A549 (cell line): ENCODE results near the gene NDUFB4. TPM values are rescaled to one million over a fixed set of nuclear protein-coding genes. Genes with fewer than 3 reads are reported as not detected.
A peak's percentile ranks its signal among the peaks of the same experiment; 100 is the strongest.

Source experiments
- ATAC-seq, 2 experiments: fragments of 200-7000 bp in 1 of 2; fragments of >200 bp in 1 of 2; cut with Nextera tagmentation in 1 of 2; cut with Tn5 transposase in 1 of 2; 3 replicates each; pipeline versions ENCODE4 v1.8.0 to v1.9.1; 2018 to 2020; ENCODE audit warnings: mild to moderate bottlenecking in 1 of 2, moderate library complexity in 1 of 2
- CTCF ChIA-PET: fragments of 300-600 bp; sonication (Branson Sonifier 250); formaldehyde crosslinking; extraction: SDS; loops from one replicate; lab custom pipeline; 2021; ENCODE audit warnings: antibody characterized with exemption, inconsistent platforms; lab: Yijun Ruan, JAX
- POLR2A ChIA-PET: fragments of 350-600 bp; formaldehyde crosslinking; extraction: SDS; loops from one replicate; lab custom pipeline; 2021; ENCODE audit warnings: antibody characterized with exemption, inconsistent platforms; lab: Yijun Ruan, JAX
- DNase-seq, 2 experiments: peaks; one replicate each; pipeline versions ENCODE4 v3.0.0 to v3.0.0-alpha.2; 2011 to 2016; ENCODE audit warnings: low read depth in 1 of 2, low spot score in 1 of 2
- FAIRE-seq: peaks from 2 replicates; lab custom pipeline; 2011; peaks lifted over from hg19 to GRCh38; lab: Jason Lieb, UNC
- H3K27ac ChIP-seq, 2 experiments: fragments of >200 bp; sonication (Bioruptor Twin); formaldehyde crosslinking; 3 replicates each; pipeline ENCODE4 v1.5.1; 2016 to 2017
- H3K4me1 ChIP-seq: fragments of >200 bp; sonication (Bioruptor Twin); formaldehyde crosslinking; 3 replicates; pipeline ENCODE4 v1.6.1; 2016
- H3K4me2 ChIP-seq: fragments of >200 bp; sonication (Bioruptor Twin); formaldehyde crosslinking; 3 replicates; pipeline ENCODE4 v1.6.1; 2016
- H3K4me3 ChIP-seq: fragments of >200 bp; sonication (Bioruptor Twin); formaldehyde crosslinking; 3 replicates; pipeline ENCODE4 v1.5.1; 2016
- H3K9me3 ChIP-seq: fragments of >200 bp; sonication (Bioruptor Twin); formaldehyde crosslinking; 3 replicates; pipeline ENCODE4 v1.6.1; 2016
- BHLHE40 ChIP-seq: IDR thresholded peaks from 2 replicates; pipeline ENCODE4 v1.6.1; 2012; ENCODE audit warnings: low read depth, low read length, inconsistent platforms
- EHMT2 ChIP-seq: fragments of 200-600 bp; sonication (generic); IDR thresholded peaks from 2 replicates; pipeline ENCODE4 v1.6.1; 2016; ENCODE audit warnings: antibody characterized with exemption, low read depth, mild to moderate bottlenecking, moderate library complexity
- FOSB ChIP-seq: fragments of 250-450 bp; sonication (Bioruptor Pico); IDR thresholded peaks from 2 replicates; pipeline ENCODE4 v1.5.0; 2020; ENCODE audit warnings: mild to moderate bottlenecking, moderate library complexity
- FOSL2 ChIP-seq, 2 experiments: fragments of 450-650 bp in 1 of 2; fragments of >200 bp in 1 of 2; sonication (Bioruptor Twin) in 1 of 2; formaldehyde crosslinking; IDR thresholded peaks; 2 replicates each; pipeline versions ENCODE4 v1.5.0 to v1.6.1; 2016 to 2020; ENCODE audit warnings: mild to moderate bottlenecking in 1 of 2, moderate library complexity in 1 of 2
- HEYL ChIP-seq: fragments of 250-450 bp; sonication (Bioruptor Pico); IDR thresholded peaks from 2 replicates; pipeline ENCODE4 v1.8.0; 2021; ENCODE audit warnings: mild to moderate bottlenecking, moderate library complexity
- MAFK ChIP-seq: fragments of 450-650 bp; IDR thresholded peaks from 2 replicates; pipeline ENCODE4 v1.6.1; 2014; ENCODE audit not compliant: partially characterized antibody
- NFE2L2 ChIP-seq: fragments of 150-350 bp; conservative IDR thresholded peaks from 2 replicates; pipeline ENCODE4 v1.6.1; 2014; ENCODE audit warnings: low read length
- PHF8 ChIP-seq: fragments of 200-600 bp; sonication (generic); IDR thresholded peaks from 2 replicates; pipeline ENCODE4 v1.6.1; 2016; ENCODE audit warnings: low read depth, mild to moderate bottlenecking, antibody characterized with exemption, moderate library complexity, borderline replicate concordance
- RAD21 ChIP-seq, 2 experiments: fragments of >200 bp in 1 of 2; sonication (Bioruptor Twin) in 1 of 2; formaldehyde crosslinking in 1 of 2; IDR thresholded peaks in 1 of 2; conservative IDR thresholded peaks in 1 of 2; 2 replicates in 1 of 2; 3 replicates in 1 of 2; pipeline ENCODE4 v1.6.1; 2012 to 2018; ENCODE audit warnings: inconsistent platforms in 1 of 2
- RCOR1 ChIP-seq: fragments of 150-350 bp; IDR thresholded peaks from 2 replicates; pipeline ENCODE4 v1.6.1; 2014; ENCODE audit warnings: antibody characterized with exemption, low read length, low read depth
- RFX5 ChIP-seq: fragments of 450-650 bp; IDR thresholded peaks from 2 replicates; pipeline ENCODE4 v1.7.1; 2014; ENCODE audit warnings: antibody characterized with exemption, mild to moderate bottlenecking, moderate library complexity
- SMC3 ChIP-seq: fragments of >200 bp; sonication (Bioruptor Twin); formaldehyde crosslinking; IDR thresholded peaks from 3 replicates; pipeline ENCODE4 v1.6.1; 2018; ENCODE audit warnings: inconsistent platforms
- WGBS: methylation state at CpG from one replicate; pipeline ENCODE4 v1.1.6; 2017; ENCODE audit errors: missing lambda C conversion rate; 5-methylcytosine and 5-hydroxymethylcytosine counted together
- polyA plus RNA-seq, 4 experiments: library from polyadenylated mRNA; depleted of rRNA in 3 of 4; stranded (reverse); fragments of >200 nt; fragmentation: RNase III in 1 of 4; extraction: RNeasy Plus Mini Kit Qiagen cat#74134 plus additional on column Dnase treatment in 1 of 4; gene quantifications; 2 replicates in 3 of 4; 3 replicates in 1 of 4; pipeline ENCODE4 v1.2.3, GENCODE V29; 2011 to 2017
- TF ChIP-seq, protein P1 (sequence below): fragments of 450-650 bp; IDR thresholded peaks from 2 replicates; pipeline ENCODE4 v1.6.1; 2014; ENCODE audit warnings: antibody characterized with exemption
- TF ChIP-seq, protein P2 (sequence below): fragments of 200-600 bp; sonication (generic); IDR thresholded peaks from 2 replicates; pipeline ENCODE4 v1.6.1; 2016; ENCODE audit warnings: antibody characterized with exemption, mild to moderate bottlenecking, moderate library complexity
- TF ChIP-seq, protein P3 (sequence below): IDR thresholded peaks from 2 replicates; pipeline ENCODE4 v1.6.1; 2012; ENCODE audit warnings: low read depth, borderline replicate concordance
- TF ChIP-seq, protein P4 (sequence below): fragments of >200 bp; sonication (Bioruptor Twin); formaldehyde crosslinking; IDR thresholded peaks from 3 replicates; pipeline ENCODE4 v1.5.1; 2016
- TF ChIP-seq, protein P5 (sequence below): fragments of 250-450 bp; sonication (Bioruptor Pico); IDR thresholded peaks from 2 replicates; pipeline ENCODE4 v1.5.0; 2020; ENCODE audit warnings: low read depth, mild to moderate bottlenecking, moderate library complexity

Gene NDUFB4
- polyA plus RNA-seq, 2 of the 4 experiments (the other 2 are of a cell fraction), result 239 to 686 TPM

DNA sequence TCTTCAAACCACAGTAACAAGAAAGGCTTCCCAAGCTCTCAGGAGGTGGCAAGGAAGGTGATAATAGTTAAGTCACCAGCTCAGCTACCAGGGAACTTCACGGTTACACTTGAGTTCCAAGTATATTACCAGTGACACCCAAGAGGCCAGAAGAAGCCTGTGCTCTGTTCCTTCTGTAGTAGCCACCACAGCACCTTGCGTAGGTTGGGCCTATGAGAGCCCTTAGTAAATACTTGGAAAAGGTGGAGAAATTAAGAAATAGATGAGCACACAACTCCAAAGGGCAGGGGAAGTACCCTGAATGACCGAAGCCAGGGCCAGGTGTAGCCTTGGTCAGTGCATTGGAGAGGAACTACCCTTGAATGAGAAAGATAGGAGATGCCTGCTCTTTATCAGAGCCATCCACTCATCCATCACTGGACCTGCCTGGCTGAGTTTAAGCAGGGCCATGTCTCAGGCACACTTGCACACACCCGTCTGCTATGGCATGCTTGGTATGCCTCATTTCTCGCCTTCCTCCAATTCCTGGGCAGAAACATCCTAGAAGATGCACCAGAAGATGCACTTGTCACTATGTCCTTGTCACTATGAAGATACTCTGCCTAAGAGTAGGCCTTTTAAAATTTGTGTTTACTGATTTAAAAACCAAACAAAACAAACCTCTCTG is 32.6 kb upstream of the NDUFB4 start:
- TF ChIP-seq RCOR1, result no peak
- TF ChIP-seq, protein P1, sequence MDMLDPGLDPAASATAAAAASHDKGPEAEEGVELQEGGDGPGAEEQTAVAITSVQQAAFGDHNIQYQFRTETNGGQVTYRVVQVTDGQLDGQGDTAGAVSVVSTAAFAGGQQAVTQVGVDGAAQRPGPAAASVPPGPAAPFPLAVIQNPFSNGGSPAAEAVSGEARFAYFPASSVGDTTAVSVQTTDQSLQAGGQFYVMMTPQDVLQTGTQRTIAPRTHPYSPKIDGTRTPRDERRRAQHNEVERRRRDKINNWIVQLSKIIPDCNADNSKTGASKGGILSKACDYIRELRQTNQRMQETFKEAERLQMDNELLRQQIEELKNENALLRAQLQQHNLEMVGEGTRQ, result no peak
- TF ChIP-seq, protein P2, sequence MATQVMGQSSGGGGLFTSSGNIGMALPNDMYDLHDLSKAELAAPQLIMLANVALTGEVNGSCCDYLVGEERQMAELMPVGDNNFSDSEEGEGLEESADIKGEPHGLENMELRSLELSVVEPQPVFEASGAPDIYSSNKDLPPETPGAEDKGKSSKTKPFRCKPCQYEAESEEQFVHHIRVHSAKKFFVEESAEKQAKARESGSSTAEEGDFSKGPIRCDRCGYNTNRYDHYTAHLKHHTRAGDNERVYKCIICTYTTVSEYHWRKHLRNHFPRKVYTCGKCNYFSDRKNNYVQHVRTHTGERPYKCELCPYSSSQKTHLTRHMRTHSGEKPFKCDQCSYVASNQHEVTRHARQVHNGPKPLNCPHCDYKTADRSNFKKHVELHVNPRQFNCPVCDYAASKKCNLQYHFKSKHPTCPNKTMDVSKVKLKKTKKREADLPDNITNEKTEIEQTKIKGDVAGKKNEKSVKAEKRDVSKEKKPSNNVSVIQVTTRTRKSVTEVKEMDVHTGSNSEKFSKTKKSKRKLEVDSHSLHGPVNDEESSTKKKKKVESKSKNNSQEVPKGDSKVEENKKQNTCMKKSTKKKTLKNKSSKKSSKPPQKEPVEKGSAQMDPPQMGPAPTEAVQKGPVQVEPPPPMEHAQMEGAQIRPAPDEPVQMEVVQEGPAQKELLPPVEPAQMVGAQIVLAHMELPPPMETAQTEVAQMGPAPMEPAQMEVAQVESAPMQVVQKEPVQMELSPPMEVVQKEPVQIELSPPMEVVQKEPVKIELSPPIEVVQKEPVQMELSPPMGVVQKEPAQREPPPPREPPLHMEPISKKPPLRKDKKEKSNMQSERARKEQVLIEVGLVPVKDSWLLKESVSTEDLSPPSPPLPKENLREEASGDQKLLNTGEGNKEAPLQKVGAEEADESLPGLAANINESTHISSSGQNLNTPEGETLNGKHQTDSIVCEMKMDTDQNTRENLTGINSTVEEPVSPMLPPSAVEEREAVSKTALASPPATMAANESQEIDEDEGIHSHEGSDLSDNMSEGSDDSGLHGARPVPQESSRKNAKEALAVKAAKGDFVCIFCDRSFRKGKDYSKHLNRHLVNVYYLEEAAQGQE, result no peak
- TF ChIP-seq FOSB, result no peak
- H3K4me3 ChIP-seq, result no peak overlapping the region
- ChIA-PET CTCF (interaction anchor here (0.9 to 3.1 kb wide), 4 partner anchors 9 to 231 kb away, joined by 3 to 12 read pairs (median 6); no protein-coding TSS in a partner anchor), POLR2A (no interaction called here)
- no peak overlapping the region for H3K27ac ChIP-seq
- FAIRE-seq, result no peak
- 82% methylated on average over 5 of the region's 5 CpGs for WGBS
- ATAC-seq, result no peak
- no peaks in the 10 kb centered on the region for H3K9me3 ChIP-seq
- H3K4me1 ChIP-seq, result peaks cover 12% of the 10 kb centered on the region
- DNase-seq, result no peak
- no peak overlapping the region for H3K4me2 ChIP-seq

DNA sequence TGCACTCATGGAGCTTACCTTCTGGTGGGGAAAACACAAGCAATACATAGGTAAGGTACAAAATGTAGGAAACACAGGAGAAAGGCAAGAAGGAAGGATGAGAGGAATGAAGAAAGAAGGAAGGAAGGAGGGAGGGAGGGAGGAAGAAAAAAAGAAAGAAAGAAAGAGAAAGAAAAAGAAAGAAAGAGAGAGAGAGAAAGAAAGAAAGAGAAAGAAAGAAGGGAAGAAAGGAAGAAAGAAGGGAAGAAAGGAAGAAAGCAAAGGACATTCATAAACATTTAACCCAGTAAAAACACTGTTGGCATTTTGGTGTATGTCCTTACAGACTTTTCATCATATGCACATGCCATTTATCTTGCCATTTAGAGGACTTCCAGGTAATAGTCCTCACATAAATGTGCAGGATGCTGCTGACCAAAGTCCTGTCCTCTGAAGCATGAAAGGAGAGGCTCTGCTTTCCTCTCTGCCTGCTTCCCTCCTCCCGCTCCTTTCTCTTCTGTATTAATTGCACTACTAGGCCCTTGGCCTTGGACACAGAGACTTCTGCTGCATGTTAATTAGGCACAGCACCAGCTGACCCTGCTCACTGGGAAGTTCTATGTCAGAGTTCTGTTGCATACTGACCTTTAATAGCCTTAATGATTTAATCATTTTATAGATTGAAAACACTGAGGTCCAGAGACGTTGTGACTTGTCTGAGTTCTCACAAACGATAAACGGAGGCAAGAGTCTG is 29.7 kb upstream of the NDUFB4 start:
- no peak overlapping the region for H3K27ac ChIP-seq
- H3K4me1 ChIP-seq, result peaks cover 4% of the 10 kb centered on the region; the same call in 2 of the 3 replicates
- ChIA-PET POLR2A (interaction anchor here (0.6 kb wide), 1 partner anchor 638 kb away, joined by 4 read pairs; no protein-coding TSS in a partner anchor), CTCF (interaction anchor here (0.6 to 3.3 kb wide), 13 partner anchors 9 to 674 kb away, joined by 3 to 50 read pairs (median 3); no protein-coding TSS in a partner anchor)
- ATAC-seq (no peak), FAIRE-seq (no peak), DNase-seq (no peak)
- H3K4me3 ChIP-seq, result no peak overlapping the region
- H3K4me2 ChIP-seq, result no peak overlapping the region
- WGBS, result 66% methylated on average over 4 of the region's 4 CpGs
- TF ChIP-seq PHF8 (no peak), NFE2L2 (no peak), RCOR1 (no peak), FOSL2 (IDR thresholded peaks at IDR 0.05) (no peak), FOSL2 (CRISPR knock-in tag; IDR thresholded peaks at IDR 0.05) (no peak), SMC3 (no peak), RFX5 (no peak), EHMT2 (no peak), HEYL (CRISPR knock-in tag) (no peak), BHLHE40 (no peak)
- H3K9me3 ChIP-seq, result no peaks in the 10 kb centered on the region

DNA sequence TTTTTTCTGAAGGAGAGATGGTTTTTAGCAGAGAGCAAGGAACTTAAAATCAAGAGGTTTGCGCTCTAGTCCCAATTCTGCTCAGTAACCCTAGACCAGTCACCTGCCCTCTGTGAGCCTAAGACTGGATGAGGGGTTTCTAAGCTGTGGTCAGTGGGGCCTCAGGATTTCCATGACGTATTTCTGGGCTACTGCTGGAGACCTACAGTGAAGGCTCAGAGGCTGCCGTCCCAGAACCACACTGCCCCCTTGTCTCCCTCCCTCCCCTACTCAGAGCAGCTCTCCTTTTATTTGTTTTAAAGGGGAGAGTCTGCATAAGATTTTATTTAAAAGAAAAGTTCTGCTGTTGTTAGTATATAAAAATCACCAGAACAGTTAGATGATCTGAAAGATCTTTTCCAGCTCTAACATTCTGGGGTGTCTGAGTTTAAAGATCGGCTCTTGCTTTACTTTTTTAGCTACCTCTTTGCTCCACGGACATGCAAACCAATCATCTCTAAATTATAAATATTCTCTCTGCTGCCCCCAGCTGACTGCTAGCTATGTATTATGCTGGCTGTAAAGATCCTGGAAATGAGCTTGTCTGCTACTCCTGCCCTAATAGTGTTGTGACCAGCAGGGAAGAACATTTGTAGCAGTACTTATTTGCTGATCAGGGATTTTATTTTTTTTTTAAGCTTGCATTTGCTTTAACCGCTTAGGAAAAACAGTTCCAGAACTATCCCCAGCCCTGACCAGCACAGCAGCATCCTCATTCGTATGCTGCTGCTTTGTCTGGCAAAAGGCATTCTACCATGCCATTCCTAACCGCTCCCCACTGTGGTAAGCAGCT is 28.6 kb upstream of the NDUFB4 start:
- FAIRE-seq, result no peak
- TF ChIP-seq RAD21 (conservative IDR thresholded peaks at IDR 0.05 in 1 of 2, IDR thresholded peaks at IDR 0.05 in 1 of 2), result peak; percentile 15 to 21; a peak in 1 of 5 replicates
- TF ChIP-seq, protein P3, sequence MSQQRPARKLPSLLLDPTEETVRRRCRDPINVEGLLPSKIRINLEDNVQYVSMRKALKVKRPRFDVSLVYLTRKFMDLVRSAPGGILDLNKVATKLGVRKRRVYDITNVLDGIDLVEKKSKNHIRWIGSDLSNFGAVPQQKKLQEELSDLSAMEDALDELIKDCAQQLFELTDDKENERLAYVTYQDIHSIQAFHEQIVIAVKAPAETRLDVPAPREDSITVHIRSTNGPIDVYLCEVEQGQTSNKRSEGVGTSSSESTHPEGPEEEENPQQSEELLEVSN, result no peak
- TF ChIP-seq SMC3, result peak; percentile 33; the same call in 1 of the 3 replicates
- peak; percentile 68 for TF ChIP-seq MAFK
- TF ChIP-seq, protein P4, sequence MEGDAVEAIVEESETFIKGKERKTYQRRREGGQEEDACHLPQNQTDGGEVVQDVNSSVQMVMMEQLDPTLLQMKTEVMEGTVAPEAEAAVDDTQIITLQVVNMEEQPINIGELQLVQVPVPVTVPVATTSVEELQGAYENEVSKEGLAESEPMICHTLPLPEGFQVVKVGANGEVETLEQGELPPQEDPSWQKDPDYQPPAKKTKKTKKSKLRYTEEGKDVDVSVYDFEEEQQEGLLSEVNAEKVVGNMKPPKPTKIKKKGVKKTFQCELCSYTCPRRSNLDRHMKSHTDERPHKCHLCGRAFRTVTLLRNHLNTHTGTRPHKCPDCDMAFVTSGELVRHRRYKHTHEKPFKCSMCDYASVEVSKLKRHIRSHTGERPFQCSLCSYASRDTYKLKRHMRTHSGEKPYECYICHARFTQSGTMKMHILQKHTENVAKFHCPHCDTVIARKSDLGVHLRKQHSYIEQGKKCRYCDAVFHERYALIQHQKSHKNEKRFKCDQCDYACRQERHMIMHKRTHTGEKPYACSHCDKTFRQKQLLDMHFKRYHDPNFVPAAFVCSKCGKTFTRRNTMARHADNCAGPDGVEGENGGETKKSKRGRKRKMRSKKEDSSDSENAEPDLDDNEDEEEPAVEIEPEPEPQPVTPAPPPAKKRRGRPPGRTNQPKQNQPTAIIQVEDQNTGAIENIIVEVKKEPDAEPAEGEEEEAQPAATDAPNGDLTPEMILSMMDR, result peak; percentile 58
- TF ChIP-seq, protein P5, sequence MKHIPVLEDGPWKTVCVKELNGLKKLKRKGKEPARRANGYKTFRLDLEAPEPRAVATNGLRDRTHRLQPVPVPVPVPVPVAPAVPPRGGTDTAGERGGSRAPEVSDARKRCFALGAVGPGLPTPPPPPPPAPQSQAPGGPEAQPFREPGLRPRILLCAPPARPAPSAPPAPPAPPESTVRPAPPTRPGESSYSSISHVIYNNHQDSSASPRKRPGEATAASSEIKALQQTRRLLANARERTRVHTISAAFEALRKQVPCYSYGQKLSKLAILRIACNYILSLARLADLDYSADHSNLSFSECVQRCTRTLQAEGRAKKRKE (CRISPR knock-in tag), result no peak
- TF ChIP-seq, all 56 proteins: peak for 4
- Histone ChIP-seq H3K27ac (peak overlapping the region in 1 of 2 experiments; percentile 45; a peak in 2 of 6 replicates), H3K9me3 (no peaks in the 10 kb centered on the region), H3K4me1 (peaks cover 4% of the 10 kb centered on the region; the same call in 2 of the 3 replicates), H3K4me3 (peak overlapping the region; percentile 28; the same call in 2 of the 3 replicates), H3K4me2 (peak overlapping the region; percentile 62)
- CTCF ChIA-PET, result interaction anchor here (0.6 to 3.3 kb wide), 22 partner anchors 11 to 676 kb away, joined by 3 to 50 read pairs (median 3); partner anchors contain the start of gene NDUFB4
- POLR2A ChIA-PET, result interaction anchor here (0.6 to 1.2 kb wide), 3 partner anchors 28 to 639 kb away, joined by 3 to 9 read pairs (median 4); partner anchors contain the start of gene NDUFB4
- WGBS, result 47% methylated on average over 8 of the region's 8 CpGs
- DNase-seq (peak in 1 of 2 experiments; percentile 45), ATAC-seq (peak; percentile 95 to 96)
